GM12892 (cell line): ENCODE data around the gene BCDIN3D.

Experiments
- POLR2A ChIP-seq: IDR thresholded peaks from 2 replicates; pipeline ENCODE4 v1.6.1; 2011; ENCODE audit warnings: low read depth, low read length, control low read depth
- POLR2AphosphoS5 ChIP-seq: IDR thresholded peaks from 2 replicates; pipeline ENCODE4 v1.6.1; 2011; ENCODE audit warnings: low read depth, low read length, control low read depth
- TAF1 ChIP-seq: IDR thresholded peaks from 2 replicates; pipeline ENCODE4 v1.6.1; 2011; ENCODE audit warnings: low read depth, mild to moderate bottlenecking, control low read depth, low read length, borderline replicate concordance

- no peak for TF ChIP-seq POLR2A
- TF ChIP-seq POLR2AphosphoS5: no peak
- TF ChIP-seq TAF1: no peak
These were observed 32.3 kb upstream of the BCDIN3D start for GRCh38 chr12:49875115-49875720.
